CD4-positive, alpha-beta T cell treated with Interleukin-15 for 1 hour (primary cell): ENCODE data around the gene HOXA5.

Experiments used
- DNase-seq: peaks from one replicate; pipeline ENCODE4 v3.0.0-alpha.2; 2020

HOXA5 gene

DNA sequence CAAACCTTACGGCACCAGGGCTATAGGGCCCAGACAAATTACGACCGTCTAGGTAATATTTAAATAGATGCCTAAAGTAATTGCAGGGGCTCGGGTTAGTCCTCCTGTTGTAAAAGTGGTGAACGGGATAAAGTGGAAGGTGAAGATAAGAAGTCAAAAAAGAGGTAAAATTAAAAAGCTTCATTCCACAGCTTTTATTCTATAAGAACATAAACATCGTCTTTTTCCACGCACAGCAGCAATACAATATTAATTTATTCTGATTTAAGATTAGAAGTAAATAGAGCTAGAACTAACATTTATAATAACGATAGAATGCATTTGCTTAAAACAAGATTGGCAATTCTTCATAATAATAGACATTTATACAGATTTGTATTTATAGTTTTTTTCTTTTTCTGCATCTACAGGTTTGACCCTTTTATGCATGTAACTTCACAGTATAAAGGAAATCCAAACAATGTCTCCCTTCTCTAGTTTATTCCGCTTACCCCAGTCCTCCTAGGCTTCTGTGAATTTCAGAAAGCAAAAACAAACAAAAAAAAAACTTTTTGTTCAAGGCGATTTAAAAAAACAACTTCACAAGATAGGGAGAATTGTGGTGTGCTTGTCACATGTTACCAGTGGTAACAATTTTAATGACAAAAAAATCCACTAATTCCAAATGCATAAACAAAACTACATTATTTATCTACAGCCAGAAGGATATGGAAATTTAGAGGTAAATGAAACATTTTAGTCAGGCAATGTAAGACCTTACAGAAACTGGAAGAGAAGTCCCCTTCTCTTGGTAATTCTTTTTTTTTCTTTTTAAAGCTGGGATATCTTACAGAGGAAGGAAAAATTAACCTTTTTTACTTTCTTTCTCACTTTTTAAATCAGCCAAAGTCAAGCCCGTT is 27.2 kb upstream of the HOXA5 start:
- no peak for DNase-seq

DNA sequence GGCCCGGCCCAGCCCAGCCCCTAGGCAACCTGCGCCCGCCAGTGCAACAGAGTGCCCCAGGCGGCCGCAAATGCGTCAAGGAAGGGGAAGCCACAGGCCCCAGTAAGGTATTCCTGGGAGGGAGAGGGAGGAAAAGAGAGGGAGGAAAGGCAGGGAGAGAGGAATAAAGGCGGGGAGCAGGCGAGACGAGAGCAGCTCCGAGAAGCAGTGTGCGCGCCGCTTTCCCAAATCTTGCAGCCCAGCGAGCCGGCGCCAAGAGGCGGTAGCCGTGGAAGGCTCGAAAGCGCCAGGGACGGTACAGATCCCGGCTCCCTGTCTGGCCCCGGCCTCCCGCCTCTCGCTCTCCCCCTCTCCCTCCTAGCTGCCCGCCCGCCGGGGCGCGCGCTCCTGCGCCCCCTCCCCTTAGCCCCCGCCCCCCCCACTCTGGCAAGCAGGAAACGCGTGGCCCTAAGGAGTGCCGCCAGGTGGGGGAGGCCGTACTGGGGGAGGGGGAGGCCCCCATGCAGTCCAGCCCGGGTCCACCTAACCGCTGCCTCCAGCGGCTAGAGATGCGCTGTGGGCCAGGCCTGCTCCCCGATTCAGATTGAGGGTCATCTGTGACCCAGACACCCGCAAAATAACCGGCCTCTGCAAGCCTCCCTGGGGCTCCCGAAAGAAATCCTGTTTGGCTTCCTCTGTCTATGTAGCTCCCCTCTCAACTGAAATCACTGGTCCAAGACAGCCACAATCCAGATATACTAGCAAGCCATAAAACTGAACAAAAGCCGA is 26.4 kb upstream of the HOXA5 start:
- DNase-seq, result peak; percentile 16

DNA sequence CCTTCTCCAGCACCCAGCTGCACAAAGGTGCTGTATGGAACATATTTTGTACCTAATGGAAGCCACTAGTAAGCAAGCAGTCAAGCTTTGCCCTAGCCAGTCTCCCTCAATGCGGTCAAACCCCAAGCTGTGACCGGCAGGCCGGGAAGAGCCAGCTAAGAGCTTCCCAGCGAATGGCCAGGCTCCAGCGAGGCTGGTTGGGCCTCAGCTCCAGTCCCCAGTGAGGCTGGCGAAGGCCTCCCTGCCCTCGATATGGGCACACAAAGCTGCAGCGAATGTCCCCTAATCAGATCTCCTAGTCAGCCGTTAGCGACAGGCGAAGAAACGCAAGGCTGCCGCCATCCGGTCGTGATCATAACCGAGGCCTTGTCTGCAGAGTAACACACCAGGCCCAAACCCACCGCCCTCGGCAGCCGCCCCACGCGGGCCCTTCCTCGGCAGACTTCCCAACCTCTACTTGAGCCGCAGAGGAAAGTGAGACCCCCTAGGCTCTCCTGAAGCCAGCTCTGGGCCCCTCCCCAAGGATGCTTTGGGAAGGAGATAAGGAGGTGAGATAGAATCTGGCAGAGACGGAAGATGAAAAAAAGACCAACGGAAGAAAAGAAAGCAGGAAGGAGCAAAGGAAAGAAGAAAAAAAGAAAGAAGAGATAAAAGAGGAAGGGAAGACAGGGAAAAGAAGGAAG is 24.9 kb upstream of the HOXA5 start:
- DNase-seq, result peak; percentile 29

DNA sequence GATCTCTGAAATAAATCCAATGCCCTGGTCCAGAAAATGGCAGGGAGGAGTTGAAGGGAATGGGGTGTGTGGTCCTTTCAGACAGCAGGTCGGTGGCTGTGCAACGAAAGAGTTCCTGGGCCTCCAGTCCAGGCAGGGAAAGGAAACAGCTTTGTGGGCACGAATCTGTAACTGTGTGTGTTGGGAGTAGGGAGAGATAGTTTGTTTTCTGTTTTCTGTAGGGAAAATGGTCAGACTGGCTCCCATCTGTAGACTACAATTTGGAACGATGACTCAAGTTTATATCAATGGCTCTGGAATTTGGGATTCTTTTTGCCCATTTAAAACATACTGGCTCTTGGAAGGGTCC is 24.4 kb upstream of the HOXA5 start:
- peak; percentile 3 for DNase-seq

DNA sequence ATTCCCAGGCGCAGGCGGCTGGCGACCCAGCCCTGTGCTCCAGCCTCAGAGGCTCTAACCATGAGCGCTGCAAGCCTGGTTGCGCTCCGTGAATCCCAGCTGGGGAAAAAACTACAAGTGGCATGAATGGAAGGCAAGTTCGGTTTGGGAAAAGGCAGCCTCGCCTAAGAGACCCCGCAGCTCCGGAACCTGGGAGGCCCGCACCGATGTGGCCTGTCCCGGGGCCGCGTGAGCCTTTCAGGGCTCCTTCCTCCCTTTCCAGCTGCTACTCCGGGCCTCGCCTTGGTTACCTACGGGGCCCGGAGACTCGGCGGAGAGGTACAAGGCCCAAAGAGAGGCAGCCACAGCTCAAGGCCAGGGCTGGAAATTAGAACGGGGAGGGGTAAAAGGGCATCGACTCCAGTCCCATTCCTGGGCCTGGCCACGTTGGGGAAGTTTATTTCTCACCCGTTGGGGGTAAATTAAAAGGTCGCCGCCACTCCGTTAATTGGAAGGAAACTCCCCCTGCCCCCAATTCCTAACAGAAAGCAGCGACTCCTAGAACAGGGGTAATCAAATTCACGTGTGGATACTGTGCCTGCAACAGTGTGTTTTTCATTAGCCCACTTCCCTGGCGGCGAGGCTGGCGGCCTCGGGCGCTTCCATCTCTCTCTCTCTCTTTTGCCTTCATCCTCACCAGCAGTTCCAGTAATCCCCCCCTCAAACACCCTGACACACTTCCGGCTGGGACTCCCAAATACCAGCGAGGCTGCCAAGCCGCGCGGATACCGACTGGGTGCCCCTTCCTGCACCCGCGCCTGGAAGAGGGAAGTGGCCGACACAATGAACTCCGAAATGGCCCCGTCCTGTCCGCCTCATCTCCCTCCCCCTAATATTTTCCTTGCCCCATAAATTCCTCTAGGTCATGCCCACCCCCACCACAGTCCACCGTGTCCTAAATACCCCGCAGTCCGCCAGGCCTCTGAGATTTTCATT is 23.3 kb upstream of the HOXA5 start:
- DNase-seq, result peak; percentile 16

DNA sequence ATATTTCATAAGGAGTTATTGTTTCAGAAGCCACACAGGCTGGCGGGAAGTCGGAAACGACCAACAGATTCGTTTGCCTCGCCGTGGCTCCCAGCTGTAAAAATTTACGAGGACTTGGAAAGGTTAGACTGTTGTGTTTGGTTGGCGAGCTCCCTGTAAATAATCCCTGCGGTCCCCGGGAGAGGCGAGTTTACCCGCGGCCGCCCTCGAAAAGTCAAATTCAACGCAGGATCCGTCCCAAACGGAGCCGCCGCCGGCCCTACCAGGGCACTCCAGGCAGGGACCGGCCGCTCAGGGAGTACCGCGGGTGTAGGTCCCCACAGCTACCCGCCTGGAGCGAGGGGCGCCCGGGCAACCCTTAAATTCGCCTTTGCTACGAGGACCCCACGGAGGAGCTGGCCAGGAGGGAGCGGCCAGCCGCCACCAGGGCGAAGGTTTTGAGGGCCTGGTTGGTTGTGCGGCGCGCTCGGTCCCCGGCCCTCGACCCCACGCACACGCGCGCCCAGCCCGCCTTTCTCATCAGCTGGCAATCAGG is 22.6 kb upstream of the HOXA5 start:
- peak; percentile 12 for DNase-seq

DNA sequence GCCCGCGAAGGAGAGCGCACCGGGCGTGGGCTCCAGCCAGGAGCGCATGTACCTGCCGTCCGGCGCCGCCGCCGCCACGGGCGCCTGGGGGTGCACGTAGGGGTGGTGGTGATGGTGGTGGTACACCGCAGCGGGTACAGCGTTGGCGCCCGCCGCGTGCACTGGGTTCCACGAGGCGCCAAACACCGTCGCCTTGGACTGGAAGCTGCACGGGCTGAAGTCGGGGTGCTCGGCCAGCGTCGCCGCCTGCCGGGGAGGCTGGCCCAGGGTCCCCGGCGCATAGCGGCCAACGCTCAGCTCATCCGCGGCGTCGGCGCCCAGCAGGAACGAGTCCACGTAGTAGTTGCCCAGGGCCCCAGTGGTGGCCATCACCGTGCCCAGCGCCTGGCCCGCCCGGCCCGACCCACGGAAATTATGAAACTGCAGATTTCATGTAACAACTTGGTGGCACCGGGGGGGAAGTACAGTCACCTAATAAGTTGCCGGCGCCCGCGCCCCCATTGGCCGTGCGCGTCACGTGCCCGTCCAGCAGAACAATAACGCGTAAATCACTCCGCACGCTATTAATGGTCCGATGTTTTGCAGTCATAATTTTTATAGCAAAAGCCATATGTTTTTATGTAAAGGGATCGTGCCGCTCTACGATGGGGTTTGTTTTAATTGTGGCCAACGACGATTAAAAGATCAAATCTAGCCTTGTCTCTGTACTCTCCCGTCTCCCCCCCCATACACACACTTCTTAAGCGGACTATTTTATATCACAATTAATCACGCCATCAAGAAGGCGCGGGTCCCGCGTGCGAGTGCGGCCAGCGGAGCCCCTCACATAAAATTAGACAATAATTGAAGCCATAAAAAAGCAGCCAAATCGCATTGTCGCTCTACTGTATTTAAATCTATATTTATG is 21.9 kb upstream of the HOXA5 start, which contains the start of gene HOXA9:
Gene HOXA9 (minus strand): TSS at position 449 of the 907 bp plus-strand sequence. CDS start 80 bp downstream, at position 369.
- peak; percentile 63 for DNase-seq

DNA sequence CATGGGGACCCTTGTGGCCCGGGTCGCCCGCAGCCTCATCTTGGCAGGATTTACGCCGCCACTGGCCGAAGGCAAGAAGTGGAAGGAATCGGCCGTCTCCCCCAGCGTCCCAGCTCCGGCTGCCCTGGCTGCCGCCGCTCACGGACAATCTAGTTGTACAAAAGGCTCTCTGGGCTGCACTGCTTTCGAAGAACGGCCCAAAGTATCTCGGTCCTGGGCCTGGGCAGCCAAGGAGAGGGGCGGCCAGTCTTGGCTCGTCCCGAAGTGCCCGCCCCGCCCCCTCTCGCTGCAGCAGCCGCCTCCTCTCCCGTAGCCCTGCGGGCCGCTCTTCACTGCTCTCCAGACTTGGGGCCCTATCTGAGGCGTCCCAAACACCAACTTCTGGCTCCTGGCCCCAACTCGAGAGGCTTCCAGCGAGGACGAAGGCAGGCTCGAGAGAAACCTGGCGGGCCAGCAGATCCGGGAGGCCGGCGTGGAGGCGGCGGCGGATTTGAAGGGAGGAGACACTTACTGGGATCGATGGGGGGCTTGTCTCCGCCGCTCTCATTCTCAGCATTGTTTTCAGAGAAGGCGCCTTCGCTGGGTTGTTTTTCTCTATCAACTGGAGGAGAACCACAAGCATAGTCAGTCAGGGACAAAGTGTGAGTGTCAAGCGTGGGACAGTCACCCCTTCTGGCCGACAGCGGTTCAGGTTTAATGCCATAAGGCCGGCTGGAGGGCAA is 21.0 kb upstream of the HOXA5 start:
- peak; percentile 17 for DNase-seq

DNA sequence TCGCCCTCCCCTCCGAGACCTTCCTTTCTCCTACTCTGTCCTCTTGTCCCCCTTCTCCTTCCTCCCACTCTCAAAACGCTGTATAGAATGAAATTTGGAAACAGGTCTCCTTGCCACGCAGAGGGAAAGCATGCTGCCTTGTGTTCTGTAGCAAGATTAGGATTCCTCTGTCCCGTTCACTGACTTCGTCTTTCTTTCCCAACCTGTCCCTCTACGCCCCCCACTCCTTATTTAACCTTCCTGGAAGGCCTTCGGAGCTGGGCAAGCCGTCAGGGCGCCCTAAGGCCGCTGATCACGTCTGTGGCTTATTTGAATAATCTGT is 20.5 kb upstream of the HOXA5 start:
- DNase-seq, result no peak

DNA sequence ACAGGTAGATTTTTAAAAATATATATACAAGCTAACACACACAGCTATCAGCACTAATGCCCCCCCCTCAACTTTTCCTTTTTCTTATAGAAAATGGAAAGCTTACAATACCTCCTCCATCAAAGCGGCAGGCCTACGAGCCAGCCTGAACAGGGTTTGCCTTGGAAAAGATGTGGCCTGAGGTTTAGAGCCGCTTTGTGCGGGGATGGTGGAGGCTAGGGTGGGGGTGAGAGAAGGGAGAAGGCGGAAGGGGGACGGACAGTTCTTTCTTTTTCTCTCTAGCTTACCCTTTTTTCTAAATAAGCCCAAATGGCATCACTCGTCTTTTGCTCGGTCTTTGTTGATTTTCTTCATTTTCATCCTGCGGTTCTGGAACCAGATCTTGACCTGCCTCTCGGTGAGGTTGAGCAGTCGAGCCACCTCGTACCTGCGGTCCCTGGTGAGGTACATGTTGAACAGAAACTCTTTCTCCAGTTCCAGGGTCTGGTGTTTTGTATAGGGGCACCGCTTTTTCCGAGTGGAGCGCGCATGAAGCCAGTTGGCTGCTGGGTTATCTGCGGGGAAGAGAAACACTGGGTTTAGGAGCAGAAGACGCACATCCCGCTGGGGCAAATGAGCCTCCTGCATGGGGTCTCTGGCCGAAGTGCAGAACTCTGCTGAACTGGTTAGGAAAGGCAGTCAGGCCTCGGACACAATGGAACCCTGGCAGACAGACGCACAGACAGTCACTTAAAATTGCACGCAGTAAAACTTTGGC is 20.0 kb upstream of the HOXA5 start:
- DNase-seq, result peak; percentile 14

DNA sequence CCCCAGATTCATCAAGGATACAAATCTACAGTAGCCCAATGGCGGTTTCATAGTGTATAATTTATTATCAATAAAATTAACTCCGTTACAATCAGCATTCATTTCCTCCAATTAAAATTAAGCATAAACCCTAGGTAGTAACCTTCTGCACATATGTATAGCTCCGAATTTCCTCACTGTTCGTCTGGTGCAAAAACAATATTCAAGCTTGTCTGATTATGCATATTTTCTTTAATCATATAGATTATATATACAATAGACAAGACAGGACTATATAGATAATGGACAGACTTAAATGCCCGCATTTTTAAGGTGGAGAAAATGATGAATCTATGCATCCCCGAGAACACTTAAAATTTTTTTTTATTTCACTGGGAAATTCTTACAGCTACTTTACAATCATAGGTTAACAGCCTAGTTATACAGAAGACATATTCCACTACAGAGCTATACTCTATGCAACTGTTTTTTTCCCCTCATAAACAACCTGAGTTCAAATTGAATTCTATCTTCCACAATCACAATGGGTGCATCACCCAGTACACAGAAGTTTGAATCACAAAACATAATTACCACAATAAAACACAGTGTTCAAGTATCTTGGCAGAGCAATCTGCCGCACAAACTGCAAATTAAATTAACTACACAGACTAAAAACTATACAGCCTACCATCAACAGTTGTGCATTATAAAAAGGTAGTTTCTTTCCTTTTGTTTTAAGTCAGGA is 19.2 kb upstream of the HOXA5 start:
- DNase-seq, result no peak

DNA sequence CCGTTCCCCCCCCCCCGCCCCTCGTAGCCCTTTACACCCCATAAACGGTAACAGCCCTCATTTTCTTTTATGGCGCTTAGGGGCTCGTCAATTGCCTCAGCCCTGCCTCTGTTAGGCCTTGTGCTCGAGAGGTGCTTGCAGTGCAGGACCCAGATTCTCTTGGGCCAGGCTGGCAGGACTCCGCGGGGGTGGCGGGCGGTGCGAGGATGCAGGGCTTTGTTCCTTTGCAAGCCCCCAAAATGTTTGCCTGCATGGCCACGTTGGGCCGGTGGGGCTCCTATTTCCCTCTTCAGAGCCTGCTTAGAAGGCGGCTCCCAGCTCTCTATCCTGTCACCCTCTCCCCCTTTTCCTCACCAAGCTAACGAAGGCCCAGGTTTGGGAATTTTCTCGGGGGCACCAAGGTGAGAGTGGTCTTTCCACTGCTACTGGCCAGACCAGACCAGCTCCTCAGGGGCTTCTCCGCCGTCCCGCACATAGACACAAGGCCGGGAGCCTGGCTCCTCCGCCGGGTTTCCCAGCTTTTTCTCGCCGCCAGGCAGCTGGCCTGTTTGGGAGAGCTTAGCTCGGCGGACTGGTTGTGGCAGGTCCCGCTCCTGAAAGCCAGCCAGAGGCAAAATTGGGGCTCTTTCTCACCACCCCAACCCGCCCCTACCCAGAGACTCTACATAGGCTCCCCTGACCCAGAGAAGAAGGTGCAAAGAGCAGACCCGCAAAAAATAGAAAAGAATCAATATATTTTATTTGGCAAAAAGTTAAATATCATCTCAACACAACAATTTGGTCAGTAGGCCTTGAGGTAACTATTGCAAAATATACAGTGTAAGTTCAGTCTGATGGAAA is 18.5 kb upstream of the HOXA5 start:
- DNase-seq, result peak; percentile 13

DNA sequence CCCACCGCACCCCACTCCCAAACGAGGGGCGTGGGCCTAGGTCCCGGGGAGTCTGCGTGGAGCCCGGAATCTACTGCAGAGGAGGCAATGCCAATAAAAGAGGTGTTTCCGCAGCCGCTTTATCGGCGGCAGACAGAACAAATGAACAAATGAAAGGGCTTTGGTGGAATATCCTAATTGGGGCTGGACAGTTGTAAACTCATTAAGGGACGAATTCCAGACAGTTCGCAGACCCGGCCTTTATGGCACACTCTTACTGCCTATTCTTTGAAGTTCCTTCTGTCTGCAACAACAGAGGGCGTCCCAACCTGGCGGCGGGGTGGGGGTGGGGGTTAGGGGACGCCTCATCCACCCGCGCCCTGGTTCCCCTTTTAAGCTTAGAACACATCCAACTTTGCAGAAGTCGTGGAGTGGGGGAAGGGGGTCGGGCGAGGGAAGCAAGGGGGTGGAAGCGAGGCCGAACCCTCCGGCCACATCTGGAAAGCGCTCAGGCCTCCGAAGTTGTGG is 17.8 kb upstream of the HOXA5 start:
- peak; percentile 47 for DNase-seq

DNA sequence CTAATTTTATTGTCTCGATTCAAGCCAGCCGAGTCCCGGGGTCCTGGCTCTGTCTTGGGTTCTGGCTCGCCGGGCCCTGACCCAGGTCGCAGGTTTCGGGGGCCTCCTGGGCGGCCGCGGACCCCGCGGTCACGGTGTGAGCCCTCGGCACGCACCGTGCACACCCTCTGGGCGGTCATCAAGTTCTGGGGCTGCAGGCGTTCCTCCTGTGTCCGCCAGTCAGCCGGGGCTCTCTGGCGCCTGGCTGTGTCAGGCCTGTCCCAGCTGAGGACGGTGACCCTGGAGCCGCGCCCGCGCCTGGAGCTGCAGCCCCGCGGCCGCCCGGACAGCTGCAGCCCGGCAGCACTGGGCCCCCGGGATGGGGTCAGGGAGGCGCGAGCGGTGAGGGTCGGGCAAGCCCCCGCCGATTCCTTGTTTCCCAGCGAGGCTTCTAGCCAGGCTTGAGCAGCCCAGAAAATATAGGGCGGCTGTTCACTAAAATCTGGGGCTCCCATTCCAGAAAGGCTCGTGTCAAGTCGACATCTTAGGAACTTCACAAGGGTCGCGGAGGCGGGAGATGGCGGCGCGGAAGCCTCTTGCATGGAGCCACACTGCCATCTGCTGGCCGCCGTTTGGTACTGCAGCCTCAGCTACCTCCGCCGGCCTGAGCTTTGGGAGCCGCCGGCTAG is 17.2 kb upstream of the HOXA5 start:
- peak; percentile 80 for DNase-seq

DNA sequence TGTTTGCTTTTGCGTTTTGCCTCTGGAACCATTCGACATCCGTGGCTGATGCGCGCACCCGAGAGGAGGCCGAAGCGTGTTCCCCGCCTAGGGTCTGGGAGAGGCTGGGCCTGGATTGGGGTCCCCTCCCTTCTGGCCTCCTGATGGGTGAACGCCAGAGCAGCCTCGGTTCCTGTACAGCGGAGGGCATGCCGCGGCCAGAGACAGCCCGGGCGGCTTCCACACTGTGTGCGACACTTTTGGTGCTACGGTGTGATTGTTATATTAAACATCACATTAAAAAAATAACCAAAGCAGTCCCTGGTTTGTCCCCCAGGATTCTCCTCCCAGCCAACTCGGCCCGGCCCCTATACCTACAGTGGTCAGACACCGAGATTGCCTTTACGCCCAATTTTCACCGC is 16.7 kb upstream of the HOXA5 start:
- DNase-seq, result peak; percentile 15

DNA sequence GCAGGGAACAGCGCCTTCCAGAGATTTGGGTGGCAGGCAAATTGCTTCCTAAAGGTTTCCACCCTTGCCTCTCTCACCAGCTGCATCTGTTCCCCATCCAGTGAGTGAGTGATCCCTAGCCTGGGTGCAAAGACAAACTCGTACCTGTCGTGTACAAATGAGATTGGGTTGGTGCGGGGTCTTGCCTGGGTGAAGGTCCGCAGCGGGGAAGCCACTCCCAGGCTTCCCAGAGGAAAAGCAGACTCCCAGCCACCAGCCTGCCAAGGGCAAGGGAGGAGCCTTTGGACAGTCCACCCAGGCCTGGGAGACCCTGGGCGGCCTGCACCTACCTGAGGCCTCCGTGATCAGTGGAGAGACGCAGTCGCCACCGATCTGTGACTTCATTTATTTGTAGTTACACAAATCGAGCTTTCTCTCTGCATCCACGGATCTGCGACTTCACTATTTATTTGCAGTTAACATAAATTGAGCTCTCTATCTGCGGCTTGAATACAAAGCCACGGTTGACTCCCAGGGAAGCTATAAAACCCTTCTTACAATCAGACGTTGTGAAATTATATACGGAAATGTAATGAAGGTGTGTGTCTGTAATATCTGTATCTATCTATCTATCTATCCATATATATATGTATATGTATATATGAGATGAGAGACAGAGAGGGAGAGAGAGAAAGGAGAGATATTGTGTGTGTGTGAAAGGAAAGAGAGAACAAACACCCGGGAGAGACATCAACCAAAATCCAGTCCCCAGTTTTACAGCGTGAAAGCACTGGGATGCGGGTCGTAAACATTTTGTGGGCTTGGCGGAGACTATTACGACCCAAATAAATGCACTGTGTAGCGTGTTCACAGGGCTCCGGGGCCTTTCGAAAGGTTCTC is 16.0 kb upstream of the HOXA5 start:
- DNase-seq, result peak; percentile 11
